ENCODE measurements around the gene ARL16. TPM values are rescaled to one million over a fixed set of nuclear protein-coding genes. Genes with fewer than 3 reads are reported as not detected.
A peak's percentile ranks its signal among the peaks of the same experiment; 100 is the strongest.

Gene ARL16
- polyA plus RNA-seq, 5 donors: 38.7 to 53.2 (median 45.5) TPM

DNA sequence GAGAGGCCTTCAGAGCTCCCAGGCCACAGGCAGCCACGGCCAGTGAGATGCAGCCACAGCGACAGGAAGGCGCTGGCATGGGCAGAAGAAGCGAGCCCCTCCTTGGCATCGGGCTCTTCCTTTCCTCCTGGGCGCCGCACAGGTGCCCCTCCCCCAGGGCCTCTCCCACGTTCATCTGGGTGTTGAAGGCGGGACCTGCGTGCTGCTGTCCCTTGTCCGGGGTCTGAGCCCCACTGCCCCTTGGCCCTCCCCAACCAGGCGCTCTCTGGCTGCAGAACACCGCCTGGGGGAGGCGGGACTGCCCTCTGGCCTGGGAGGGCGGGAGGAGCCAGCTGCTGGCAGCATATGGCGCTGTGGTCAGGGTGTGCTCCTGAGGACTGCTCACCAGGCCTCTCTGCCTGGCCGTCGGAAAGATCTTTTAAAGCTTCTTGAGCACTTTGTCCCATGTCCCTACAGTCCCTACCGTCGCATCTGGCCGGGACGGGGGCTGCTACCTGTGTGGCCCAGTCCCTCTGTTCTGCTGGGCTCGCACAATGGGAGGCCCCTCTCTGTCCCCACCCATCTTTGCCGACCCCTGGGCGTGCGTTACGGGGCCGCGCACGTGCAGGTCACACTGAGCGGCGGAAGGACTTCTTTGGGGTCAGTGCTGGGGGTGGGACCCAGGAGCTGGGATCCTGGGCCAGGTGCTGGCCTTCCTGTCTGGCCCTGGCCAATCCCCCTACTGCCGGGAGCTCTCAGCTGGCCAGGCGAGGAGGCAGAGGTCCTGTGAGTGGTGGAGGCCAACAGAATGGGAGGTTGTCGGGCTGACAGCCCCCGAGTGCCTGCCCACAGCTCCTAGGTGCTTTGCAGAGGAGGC, 30.2 kb upstream of the ARL16 start:
- no peak for DNase-seq

DNA sequence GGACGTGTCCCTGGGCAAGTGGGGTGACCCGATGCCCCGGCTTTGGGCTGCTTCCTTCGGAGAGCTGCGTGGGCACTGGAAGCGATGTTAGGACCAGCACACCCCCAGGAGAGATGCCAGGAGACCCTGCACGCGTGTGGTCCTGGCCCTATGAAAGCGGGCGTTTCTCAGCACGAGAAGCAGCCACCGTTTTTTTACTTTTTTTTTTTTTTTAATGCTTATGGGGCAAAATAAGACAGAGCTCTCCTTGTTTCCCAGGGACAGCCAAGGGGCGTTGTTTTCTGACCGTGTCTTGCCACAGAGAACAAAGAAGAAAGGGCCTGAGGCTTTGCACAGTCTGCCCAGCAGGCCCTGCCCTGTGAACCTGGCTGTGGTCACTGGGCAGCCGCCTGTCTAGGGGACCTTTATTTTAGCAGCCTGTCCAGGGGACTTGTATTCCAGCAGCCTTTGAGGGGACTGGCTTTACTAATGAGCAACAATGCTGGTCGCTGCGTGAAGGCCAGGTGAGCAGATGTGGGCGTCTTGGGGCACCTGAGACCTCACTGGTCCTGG, 29.5 kb upstream of the ARL16 start:
- DNase-seq: no peak

DNA sequence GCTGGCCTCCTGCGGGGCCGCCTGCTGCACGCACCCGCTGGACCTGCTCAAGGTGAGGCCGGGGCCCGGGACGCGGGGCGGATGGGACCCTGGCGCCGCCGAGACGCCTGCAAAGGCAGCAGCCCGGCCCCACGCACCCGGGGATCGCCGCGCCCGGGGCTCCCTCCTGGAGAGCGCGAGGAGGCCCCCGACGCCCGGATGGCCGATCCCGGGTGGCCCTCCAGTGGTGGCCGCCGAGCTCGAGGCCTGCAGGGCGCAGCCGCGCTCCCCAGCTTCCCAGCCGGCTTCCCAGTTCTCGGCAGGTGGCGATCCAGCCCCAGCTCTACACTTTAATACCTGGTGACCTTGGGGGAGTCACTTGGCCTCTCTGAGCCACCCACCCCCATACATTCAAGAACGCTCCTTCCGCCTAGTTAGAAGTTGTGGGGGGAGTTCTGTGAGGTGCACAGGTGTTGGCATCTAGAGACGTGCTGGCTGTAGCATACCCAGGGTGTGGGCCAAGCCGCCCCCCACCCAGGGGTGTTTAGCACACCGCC, 28.9 kb upstream of the ARL16 start:
- no peak for DNase-seq

DNA sequence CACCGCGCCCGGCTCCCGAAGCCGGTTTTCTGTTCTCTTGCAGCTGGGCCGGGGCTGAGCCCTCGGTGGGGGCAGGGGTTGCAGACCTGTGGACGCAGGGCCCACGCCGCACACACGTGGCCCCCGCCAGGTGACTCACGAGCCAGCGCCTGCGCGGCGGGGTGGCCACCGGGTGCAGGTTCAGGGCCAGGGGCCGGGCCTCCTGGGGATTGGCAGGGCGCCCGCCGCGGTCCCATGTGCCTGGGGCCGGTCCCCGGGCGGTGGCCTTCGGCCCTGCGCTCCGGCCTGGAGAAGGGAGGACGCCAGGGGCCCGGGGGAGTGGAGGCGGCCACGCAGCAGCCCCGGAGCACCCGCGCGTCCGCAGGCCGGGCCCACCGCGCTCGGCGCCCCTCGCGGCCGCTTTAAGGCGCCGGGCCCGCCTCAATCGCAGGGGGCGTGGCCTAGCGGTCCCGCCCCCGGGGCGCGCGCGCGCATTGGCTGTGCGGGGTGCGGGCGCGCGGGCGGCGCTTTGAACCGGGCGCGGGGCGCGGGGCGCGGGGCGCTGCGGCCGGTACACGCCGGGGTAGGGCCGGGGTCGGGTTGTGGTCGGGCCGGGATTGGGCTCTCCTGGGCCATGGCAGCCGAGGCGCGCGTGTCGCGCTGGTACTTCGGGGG, 28.3 kb upstream of the ARL16 start, which contains the start of gene SLC25A10:
Gene SLC25A10, plus strand, starts transcription at position 471 of the 654 bp plus-strand sequence. Its CDS starts 143 bp downstream, at position 614.
- DNase-seq: peak; percentile 68 to 70

DNA sequence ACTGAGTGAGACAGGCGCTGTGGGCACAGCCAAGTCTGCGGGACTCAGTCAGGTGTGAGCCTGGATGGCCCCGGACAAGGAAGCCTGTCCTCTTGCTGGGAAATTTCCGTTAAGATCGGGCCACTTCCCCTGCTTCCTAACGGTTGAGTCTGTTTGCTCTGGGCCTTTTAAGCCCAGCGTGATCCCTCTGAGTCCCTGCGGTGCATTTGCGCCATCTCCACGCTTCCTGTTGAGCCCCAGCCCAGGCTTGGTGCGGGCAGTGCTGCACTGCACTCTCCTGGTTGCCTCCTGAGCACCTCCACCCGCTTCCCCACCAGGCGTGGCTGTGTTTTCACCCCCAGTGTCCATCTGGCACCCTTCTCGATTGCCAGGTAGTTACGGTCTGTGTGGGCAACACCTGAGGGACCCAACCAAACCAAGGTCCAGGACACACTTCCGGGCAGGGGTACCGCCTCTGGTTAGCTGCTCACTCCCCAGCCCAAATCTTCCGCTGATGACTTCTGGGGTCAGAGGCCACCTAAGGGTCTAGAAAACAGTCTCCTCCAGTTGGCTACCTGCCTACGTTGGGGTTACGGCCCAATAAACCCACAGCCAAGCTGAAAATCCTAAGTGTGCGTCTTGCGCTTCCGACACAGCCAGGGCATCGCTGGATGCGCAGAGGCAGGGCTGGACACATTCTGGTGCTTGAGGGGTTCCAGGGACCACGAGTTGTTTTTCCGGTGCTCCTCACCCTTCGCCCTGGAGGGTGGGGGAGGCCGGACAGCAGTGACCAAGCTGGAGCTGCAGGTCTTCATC, 27.1 kb upstream of the ARL16 start:
- DNase-seq: no peak

DNA sequence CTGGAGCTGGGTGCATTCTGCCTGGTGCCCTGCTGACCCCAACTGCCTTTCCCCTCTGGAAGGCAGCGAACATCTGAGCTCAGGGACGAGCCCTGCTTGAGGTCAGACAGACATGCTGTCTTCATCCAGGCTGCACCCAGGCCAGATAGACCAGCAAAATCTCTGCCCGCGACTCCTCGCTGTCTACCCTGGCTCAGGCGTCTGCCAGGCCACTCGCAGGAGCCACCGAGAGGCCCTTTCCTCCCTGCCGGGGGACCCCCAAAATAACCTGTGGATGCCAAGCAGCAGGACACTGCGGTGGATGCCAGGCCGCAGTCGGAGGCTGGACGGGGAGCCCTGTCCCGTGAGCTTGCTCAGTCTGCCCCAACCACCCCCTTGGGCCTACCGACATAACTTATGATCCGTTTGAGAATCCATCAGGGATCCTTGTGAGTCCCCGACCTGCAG, 25.2 kb upstream of the ARL16 start:
- DNase-seq: no peak

DNA sequence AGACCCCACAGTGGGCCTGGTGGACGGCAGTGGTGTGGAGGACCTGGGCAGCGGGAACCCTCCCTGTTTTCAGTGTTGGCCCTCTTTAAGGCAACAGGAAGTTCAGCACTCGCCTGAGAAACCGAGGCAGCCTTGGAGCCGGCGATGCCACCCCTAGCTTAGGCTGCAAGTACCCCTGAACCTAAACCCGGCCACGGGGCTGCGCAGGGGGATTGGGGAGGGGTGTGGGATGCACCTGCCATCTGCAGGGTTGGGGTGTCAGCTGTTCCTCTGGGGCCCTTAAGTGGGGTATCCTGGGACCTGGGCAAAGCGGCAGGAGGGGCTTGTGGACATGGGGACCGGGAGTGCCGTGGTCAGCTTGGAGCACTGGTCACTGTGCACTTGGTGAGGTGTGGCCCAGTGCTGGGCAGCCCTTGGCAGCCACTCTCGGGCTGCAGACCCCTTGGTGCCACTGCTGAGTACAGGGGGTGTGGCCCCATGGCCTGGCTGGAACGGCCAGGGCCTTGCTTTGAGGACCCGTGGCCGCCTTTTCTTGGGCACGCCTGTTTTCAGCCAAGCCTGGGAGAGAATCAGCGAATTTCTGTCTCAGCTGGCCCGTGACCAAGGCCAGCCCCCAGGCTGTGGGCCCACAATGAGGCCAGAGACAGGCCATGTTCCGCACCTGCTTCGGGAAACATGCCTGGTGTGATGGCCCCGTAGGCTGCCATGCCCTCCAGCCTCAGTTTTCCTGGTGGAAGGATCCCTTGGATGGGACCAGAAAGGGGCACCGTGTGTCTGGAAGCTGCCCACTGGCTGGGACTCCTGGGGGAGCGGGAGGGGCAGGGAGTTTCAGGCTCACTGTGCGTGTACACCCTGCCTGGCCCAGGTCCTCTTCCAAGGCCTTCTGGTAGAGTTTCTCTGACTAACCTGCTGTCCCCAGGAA, 24.4 kb upstream of the ARL16 start:
- DNase-seq: no peak

DNA sequence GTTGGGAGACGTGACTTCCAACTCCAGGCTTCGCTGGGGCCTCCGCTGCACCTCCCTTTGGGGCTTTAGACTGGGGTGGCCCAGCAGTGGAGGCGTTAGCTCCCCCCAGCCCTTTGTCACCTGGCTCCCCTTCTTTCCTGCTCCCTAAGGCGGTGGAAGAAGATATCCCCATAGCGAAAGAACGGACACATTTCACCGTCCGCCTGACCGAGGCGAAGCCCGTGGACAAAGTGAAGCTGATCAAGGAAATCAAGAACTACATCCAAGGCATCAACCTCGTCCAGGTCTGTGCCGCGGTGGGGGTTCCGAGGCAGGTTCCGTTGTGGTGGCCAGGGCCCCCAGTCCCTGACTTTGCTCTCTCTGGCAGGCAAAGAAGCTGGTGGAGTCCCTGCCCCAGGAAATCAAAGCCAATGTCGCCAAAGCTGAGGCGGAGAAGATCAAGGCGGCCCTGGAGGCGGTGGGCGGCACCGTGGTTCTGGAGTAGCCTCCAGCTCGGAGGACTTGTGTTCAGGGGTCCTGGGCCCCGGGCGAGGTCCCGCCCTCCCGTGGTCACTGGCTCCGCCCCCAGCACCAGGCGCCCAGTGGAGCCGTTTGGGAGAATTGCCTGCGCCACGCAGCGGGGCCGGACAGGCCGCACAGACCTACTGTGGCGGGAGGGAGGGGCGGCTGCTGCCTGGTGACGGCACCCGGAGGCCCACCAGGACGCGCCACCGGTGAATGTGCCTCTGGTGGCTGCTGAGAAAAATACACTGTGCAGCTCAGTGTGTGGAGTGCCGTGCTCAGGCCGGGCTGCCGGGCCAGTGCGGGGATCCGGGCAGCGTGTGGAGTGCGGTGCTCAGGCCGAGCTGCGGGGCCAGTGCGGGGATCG, 23.4 kb upstream of the ARL16 start:
- DNase-seq: no peak

DNA sequence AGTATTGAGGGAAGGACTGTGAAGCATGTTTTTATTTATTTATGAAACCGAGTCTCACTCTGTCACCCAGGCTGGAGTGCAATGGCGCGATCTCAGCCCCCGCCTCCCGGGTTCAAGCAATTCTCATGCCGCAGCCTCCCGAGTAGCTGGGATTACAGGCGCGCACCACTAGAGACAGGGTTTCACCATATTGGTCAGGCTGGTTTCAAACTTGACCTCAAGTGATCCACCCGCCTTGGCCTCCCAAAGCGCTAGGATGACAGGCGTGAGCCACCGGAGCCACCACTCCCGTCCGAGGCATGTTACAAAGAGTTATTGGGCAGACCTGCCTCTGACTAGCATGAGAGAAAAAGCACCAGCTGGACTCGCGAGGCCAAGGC, 22.6 kb upstream of the ARL16 start:
- DNase-seq: no peak

DNA sequence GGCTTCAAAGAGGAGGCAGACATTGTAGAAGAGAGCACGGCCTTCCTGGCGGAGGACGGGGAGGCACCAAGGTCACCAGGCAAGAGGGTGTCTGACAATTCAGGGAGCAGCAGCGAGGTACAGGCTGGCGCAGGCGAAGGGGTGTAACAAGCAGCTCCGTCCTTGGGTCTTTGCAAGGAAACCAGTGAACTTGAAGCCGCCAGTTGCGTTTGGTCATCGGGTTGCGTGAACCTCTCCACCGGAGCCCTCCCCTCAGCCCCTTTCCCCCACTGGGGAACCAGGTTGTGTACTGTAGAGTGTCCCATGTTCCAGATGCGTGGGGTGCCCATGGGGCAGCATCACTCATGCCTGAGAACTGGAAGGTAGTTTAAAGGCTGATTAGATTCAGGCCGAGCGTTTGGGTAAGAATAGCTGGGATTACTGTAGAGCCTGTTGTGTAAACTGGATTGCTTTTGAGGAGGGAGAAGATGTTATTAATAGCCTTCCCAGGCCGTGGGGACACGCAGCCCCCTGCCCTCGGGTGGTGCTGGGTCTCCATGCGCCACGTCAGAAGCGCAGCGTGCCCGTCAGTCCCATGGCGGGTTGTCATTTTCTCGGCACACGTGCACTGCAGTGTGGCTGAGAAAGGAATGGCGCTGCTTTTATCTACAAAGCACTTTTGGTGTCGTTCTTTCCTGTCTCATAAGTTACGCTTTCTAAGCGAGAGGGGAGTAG, 22.1 kb upstream of the ARL16 start:
- DNase-seq: no peak

DNA sequence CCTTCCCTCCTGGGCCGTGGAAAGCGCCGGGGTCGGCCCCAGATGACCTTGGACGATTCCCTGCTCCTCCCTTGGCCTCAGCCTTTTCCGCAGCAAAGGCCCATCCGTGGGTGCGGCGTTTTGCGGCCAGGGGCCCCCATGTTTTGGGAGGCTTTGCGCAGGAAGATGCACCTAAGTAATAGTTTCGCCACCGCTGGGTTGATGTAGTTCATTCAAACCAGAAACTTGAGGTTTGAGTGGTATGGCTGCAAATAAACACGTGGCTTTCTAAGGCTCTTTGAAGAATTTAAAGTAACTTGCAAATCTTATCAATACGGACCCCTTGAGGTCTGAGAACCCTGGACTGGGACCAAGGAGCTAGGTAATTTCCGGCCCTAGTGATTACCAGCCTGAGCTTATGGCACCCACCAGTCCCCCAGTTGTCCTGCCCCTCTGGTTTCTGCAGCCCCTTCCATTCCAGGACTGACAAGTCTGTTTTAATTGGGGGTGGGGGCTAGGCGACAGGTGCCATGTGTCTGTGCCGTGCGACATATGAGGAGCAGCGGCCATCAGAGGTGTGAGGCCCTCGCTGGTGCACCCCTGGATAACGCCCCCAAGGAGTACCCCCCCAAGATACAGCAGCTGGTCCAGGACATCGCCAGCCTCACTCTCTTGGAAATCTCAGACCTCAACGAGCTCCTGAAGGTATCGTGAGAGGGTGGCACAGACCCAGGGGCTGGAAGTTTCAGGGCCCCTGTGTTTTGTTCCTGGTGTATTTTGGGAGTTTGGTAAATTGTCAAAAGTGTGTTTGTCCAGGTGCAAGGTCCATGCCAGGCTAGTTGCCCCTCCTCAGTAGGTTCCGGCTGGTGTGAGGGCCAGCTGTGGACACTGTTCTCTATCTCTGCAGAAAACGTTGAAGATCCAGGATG, 20.4 kb upstream of the ARL16 start:
- no peak for DNase-seq

DNA sequence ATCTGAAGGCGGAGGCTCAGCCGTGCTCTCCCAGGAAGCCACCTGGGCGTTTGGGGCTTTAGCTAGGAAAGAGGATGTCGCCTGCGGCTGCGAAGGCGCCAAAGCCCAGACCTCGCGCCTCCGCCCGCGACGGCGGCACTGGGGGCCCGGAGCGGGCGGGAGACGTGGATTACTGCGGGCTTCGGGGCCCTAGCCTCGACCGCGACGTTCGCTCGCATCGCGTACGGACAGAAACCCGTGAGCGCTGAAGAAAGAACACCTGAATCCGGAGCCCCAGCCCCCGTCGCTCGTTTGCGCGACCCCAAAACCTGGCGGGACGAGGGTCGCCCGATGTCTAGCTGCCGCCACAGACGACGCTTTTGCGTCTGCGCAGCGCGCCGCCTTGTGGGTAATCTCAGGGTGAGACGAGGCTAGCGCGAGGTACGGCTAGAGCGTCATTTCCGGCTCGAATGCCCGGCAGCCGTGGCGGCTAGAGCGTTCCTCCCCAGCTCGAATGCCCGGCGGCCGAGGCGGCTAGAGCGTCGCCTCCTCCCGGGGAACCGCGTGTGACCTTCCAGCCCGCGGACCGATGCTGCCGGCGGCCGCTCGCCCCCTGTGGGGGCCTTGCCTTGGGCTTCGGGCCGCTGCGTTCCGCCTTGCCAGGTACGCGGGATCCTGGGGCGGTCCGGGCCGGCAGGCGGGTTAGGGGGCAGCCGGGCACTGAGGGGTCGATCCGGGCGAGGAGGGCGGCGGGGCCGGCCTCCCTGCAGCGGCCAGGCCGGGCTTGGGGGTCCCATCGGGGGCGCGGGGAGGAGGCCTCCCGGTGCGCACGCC, 19.5 kb upstream of the ARL16 start, which contains the start of gene MRPL12:
Gene MRPL12, plus strand, starts transcription at position 434 of the 813 bp plus-strand sequence. Its CDS starts 135 bp downstream, at position 569.
- peak; percentile 86 to 88 for DNase-seq

DNA sequence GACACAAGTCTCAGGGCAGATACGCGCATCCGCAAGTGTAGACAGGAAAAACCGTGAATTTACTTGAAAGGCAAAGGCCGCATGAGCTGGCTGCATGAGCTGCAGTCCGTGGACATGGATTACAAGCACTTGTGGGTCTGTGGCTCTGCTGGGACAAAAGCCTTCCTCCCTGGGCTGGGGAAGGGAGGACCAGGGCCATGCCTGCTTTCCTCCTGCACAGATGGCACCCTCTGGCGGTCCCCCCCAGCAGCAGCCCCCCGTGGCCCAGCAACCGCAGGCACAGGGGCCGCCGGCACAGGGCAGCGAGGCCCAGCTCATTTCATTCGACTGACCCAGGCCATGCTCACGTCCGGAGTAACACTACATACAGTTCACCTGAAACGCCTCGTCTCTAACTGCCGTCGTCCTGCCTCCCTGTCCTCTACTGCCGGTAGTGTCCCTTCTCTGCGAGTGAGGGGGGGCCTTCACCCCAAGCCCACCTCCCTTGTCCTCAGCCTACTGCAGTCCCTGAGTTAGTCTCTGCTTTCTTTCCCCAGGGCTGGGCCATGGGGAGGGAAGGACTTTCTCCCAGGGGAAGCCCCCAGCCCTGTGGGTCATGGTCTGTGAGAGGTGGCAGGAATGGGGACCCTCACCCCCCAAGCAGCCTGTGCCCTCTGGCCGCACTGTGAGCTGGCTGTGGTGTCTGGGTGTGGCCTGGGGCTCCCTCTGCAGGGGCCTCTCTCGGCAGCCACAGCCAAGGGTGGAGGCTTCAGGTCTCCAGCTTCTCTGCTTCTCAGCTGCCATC, 17.9 kb upstream of the ARL16 start:
- no peak for DNase-seq

DNA sequence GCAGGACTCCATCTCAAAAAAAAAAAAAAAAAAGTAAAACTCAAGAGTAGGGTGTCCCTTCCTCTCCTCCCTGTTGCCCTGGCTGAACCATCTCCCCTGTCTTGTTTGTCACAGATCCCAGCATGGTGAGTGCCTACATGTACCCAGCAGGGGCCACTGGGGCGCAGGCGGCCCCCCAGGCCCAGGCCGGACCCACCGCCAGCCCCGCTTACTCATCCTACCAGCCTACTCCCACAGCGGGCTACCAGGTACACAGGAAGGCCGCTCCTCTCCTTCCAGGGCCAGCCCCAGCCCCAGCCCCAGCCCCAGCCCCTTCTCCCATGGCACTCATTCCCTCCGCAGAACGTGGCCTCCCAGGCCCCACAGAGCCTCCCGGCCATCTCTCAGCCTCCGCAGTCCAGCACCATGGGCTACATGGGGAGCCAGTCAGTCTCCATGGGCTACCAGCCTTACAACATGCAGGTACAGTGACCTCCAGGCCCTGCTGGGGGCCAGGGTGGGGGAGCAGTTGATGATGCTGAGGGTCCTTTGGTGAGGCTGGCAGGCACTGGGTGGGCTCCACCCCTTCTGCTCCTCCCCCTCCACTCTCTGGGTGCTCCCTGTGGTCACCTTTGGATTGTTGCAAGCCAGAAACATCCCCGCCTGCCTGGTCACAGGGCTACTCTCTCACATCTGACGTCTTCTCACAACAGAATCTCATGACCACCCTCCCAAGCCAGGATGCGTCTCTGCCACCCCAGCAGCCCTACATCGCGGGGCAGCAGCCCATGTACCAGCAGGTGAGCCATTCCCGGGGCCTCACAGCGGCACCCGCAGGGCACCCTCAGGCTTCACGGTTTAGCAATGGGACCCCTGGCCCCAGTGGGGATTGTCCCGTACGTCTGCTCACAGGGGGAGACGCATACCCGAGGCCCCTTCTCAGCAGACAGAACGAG, 17.0 kb upstream of the ARL16 start:
- DNase-seq: no peak
